ENCODE data around the gene NTNG1.

NTNG1 gene

DNA sequence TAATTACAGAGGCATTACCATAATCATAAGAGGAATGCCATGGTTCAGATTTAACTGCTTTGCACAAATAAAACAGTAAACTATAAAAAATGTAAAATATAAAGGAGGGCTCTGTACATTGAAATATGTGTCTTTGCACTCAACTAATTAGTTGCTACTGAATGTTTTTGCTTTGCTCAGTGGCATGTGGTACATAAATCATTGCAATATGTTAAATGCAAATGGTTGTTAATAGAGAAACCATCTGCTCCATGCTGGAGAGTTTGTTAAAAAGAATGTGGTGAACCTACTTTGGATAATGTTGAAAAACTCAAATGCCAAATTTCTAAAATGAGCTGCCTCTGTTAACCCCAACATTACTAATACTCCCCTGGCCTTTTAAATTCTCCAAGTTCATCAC, 201.5 kb downstream of the NTNG1 start:
- no peak for DNase-seq (ENCODE audit: low read depth)

DNA sequence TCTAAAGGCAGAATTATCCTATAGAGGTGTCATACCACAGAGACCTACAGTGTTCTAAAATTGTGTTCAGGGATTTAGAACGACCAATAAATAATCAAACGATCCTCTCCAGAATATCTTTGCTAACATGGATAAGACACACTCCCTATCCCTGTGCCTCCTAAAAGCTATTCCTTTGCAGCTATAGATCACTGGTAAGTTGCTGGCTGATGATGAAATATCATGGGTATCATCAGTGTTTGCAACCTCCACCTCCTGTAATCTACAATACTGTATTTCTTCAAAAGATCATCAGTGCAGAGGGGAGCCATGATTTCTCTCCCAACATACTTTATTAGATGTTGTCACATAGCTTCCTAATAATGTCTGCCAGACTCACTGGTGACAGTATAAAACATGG, 201.9 kb downstream of the NTNG1 start:
- no peak for DNase-seq (ENCODE audit: low read depth)

DNA sequence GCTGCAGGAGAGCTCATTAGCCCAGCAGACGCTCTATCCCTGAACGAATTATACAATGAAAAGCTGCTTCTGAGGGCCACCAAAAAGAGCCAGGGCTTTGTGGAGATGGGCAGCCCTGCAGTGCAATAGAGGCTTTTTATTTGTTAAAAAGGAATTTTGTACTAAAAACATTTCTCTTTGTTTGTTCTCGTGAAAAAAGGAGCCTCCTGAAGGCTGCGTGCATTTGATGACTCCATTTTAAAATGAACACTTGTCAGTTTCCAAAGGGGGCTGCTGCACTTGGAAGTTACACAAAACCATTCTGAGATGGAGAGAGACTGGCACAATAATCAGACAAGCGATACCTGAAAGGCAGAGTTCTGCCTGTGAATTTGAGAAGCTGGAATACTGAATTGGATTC, 202.8 kb downstream of the NTNG1 start:
- no peak for DNase-seq (ENCODE audit: low read depth)

DNA sequence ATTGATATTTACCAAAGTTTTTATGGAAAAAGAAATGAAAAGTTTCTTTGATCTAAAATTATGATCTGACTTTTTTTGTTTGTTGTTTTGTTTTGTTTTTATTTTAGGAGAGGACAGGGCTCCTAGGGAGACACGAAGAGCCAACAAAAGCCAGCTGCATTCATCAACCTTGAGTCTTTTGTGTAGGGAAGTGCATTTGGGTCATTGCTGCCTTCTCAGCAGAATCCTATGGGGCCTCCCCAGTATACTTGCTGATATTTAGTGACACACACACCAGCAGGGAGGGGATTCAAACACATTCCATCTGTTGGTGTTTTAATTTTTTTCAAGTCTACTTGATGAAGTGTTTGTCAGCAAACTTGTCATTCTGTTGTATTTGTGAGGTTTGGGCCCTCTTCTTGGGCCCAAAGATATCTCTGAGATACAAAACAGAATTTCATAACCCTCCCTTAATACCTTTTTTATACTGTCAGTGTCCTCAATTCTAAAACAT, 203.5 kb downstream of the NTNG1 start:
- no peak for DNase-seq (ENCODE audit: low read depth)

DNA sequence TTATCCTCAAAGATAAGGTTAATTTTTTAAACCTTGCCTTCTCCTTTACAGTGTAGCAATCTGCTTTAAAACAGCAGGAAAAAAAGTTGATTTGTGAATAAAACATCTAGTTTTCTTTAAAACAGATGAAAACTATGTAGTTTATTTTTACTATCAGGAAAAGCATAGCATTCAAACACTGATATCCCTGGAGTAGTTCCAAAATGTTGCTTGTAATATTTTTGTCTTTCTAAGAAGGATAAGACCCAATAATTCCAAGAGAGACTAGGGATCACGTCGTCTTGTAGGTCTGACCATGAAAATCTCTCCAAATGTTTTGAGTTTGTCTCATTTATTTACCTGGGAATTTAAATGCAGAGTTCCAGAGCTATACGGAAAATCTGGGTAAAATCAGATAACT, 204.0 kb downstream of the NTNG1 start:
- DNase-seq (ENCODE audit: low read depth), result no peak

DNA sequence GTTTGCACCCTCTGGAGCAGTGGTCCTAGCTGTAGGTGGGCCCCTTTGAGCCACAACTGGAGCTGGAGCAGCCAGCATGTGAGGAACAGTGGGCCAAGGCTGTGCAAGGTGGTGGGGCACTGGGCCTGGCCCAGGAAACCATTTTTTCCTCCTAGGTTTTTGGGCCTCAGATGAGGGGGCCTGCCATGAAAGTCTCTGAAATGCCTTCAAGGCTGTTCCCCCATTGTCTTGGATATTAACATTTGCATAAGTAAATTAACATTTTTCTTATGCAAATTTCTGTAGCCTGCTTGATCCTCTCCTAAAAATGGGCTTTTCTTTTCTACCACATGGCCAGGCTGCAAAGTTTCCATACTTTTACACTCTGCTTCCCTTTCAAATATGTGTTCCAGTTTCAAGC, 212.0 kb downstream of the NTNG1 start:
- DNase-seq (ENCODE audit: low read depth), result no peak

DNA sequence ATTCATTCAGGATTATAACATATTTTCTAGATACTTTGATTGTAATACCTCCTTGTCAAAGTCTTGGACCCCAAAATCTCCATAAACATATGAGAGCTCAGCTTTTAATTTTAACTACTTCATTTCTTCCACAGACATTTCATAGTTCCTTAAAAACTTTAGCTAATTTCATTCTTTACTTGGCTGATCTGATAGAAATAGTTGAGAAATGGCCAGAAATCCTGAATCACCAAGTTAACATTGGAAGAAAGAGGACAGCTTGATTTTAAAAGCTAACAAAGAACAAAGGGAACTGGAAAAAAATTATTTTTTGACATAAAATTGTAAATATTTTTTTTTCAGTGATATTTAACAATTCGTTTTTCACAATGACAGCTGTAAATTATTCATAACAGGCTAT, 216.5 kb downstream of the NTNG1 start:
- no peak for DNase-seq (ENCODE audit: low read depth)

DNA sequence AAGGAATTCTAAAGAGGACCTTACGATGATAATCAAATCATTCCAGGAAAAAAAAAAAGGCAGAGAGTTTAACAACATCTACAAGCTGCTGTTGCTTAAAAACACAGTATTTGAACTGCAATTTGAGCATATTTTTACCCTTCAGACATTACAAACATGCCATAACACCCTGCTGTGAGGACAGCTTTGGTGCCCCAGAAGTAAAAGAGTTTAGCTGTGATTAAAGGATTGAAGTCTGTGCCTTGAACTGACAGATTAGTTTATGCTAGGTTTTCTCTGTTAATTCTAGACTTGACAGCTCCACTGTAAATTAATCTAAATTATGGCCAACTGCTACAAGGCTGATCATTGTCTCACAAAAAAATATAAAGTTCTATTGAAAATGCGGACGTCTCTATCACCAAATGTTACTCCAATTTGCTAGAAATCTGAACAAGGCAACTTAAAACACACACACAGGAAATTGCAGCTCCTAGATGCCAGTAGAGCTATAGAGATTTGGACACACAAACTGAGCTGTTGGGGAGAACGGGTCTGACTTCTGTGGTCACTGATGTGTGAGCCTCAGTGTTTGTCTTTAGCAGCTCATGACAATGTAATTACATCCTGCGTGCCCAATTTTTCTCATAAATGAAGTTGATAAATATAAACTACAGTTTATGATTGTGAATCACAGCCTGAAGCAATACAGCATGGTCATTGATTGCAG, 217.9 kb downstream of the NTNG1 start:
- DNase-seq (ENCODE audit: low read depth), result no peak

DNA sequence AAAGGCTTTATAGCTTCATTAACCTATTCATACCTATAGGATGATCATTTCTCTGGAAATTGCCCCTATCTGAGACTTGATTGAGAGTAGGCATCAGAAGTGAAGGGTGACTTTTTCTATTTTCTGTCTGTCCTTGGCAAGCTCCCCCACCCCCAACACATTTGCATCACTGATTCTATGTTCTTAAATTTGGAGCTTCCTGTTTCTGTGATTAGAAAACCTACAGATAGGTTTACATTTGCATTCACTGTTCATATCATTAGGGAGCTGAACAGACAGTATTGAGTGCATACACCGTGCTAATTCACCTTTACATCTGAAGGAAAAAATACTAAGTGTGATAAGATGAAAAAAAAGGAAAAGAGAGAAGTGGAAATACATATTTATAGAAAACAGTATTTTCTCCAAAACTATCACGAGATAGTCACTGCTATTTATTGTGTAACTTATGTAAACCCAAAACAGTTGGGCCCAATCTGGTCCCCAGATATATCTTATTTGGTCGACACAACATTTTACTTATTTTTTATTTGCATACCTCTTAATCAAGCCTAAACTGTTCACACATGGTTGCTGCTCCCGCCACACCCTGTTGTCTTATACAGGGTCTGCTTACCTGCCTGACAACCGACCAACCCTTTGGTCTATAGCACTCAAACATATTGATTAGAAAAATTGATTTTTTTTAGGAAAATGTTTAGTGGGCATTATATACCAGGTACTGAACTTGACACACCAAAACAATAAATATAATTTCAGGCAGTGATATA, 218.8 kb downstream of the NTNG1 start:
- DNase-seq (ENCODE audit: low read depth), result no peak

DNA sequence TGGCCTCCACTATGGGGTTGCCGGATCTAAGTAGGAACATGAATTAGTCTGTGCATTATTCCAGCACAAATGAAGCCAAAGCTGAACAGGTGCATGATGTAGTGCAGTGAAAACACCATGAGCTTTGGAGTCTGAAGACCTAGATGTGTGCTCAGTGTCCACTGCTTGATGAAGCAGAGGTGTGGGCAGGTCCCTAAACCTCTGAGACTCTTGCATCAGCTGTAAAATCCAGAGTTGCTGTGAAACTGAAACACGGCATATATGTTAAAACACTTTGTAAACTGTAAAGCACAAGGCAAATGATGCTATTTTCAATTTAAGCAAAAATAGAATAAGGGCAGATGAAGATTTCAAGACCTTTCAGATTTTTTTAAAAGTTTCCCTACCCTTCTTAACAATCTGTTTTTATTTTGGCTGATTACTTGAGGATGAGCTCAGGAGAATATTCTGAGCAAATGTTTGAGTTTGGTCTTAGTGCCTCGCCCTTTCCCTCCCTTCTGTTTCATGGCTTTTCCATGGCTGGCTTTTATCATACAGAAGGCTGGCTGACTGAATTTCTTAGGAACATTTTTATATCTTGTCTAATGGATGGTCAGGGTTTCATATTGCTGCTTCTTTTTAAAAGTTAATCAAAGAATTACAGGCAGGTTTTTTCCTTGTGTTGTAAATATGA, 221.8 kb downstream of the NTNG1 start:
- DNase-seq (ENCODE audit: low read depth), result no peak

DNA sequence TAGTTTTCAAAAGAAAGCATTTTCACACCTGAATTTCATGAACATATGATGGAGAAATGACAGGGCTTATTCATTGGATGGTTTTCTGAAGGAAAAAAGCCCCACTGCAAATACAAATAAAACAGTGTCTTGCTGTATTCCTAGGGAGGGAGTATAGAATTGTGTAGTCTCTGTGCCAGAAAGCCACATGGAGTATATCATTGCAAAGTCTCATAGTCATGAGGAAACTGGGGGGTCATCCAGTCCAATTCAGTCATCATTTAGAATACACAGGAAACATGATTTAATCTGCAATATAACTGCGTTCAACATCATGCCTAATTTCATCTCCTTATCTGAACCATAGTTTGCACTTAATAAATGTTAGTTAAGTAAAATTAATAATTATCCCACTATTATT, 222.3 kb downstream of the NTNG1 start:
- no peak for DNase-seq (ENCODE audit: low read depth)

DNA sequence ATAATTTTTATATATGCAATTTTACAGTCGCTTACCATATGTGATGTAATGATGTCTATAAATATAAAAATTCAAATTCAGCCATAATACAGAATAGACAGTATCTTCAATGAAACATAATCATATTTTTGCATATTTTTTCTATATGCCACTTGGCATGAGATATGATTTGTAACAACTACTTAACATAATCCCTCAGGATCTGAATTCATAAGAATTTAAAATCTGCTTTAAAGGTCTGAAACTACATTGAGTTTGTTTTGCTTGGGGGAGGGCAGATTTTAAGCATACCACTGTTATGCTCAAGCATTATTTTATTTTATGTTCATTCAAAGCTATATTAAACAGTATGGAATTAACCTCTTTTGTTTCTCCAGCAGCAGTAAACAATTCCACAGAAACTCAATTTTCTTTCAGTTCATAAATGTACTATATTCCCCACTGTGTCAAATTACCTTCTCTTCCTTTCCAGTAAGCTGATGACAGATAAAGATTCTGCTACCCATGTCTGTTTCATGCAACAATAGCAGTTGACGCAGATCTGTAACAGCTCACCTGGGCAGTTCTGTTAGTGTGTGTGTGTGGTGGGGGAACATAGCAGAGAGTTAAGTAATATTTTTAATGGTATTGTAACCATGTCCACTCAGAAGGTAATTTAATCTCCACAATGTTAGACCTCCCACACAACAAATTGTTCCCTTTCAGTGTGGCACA, 224.8 kb downstream of the NTNG1 start:
- no peak for DNase-seq (ENCODE audit: low read depth)

DNA sequence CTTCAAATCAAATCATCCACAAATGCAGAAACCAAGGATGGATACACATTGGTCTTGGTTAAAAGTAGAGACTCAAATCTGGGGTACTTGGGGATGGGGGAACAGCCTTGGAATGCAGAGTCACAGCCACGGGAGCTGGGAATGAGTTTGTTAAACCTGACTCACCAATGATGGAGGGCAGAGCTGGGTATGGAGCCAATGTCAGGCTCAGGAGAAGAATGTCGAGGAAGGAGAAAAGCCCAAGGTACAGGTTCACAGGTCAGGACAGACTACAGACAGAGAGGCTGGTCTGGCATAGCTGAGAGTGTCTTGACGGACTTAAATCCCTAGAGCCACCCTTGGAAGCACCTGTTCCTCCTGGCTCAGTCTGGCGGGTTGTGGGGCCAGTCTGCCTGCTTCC, 237.6 kb downstream of the NTNG1 start:
- no peak for DNase-seq (ENCODE audit: low read depth)

DNA sequence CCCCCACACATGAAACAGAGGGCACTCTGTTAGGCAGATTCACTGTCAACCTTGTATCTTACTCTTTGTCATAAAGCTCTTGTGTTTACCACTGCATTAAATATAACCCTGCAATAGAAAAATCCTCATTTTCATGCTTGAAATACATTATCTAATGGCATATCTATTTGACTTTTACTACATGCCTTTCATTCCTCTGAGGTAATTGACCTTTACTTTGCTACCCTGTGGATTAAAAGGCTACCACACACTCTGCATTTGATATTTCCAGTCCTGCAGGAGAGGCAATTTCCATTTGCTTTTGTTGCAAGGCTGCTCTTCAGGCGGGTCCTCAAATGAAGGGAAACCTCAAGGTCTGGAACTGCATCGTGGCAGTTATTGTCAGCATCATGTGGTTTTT, 238.0 kb downstream of the NTNG1 start:
- no peak for DNase-seq (ENCODE audit: low read depth)

DNA sequence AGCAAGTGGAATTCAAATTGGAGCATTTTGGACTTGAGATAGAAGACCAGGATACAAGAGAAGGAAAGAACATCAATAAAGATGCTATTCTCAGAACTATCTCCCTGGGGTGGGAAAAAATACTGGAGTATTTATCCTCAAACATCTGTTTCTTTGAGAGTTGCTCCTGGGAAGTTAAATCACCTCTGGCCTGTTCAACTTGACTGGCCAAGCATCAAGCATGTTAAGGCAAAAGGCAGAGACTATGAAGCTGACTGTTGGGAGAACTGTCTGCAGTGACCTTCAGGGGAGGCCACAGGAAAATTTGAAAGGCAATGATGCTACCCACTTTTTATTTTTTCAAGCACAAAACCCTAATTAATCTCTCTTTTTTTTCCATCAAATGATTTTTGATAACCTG, 239.0 kb downstream of the NTNG1 start:
- DNase-seq (ENCODE audit: low read depth), result no peak

DNA sequence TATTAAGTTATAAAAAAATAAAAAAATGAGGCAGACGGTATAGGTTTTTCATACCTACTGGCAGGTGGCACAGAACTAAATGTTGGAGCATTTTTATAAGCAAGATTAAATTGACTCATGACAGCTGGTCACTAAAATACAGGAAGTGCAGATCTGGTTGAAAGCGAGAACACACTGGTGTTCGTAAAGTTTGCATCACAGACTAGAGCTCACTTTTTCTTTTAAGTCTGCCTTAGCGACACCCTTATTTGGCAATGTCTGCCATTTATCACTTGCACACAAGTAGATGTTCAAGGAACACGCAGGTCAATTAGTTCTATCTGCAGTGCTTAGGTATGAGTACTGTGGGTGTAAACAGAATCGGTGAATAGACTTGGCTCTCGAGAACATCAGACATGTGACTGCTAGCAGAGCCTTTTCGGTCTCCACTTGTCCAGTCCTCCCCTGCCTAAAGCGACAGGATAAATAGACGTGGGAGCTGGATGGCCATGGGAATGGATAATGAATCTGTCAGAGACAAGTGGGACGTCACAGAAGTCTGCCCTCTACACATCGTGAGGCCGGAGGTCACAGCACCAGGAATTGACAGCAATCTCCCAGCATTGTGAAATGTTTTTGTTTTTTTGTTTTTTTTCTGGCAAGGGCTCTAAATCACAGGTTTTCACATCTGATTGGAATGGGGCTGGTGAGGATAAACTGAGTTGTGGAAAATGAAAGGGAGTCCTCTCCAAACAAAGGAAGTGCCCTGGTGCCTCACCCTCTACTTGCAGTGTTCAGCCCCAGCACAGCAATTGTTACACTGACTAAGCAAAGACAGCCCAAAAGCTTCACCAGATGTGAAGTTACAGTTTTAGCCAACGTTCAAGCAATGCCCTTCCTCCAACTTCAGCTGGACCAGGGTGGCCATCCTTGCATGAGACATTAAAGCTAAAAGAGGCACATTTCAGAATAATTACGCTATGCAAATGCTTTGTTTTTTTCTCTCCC, 248.9 kb downstream of the NTNG1 start:
- no peak for DNase-seq (ENCODE audit: low read depth)

DNA sequence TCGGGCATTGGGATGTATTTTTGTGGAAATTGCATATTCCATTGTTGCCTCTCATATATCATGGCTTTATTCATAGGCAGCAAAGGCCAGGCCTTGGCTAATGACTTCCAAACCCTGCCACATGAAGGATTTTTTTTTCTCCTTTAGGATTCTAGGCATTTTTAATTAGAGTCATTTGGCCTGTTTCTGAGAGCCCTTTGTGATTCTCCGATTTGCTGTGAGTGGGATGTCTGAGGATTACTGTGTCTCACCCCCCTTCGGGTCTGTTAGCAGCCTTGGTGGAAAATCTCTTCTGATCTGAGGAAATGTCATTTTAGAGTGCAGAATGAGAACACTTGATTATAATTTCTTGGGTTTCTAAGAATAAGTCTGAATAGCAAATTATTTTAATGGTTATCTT, 253.5 kb downstream of the NTNG1 start:
- no peak for DNase-seq (ENCODE audit: low read depth)

DNA sequence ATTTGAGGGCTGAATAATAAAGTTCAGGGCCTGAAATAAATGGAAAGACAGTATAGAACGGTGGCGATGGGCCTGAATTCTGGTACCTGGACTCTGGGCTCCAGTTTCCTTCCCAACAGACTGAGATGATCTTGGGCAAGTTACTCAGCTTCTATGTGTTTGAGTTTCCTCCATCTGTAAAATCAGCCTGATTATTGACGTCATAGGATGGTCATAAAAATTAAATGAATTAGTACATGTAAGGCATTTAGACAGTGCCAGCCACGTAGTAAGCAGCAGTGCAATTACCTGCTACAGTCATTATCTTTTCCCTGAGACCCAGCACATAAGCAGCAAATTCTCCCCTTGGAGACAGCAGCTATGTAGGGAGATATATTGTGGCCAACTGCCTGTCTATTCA, 260.9 kb downstream of the NTNG1 start:
- DNase-seq (ENCODE audit: low read depth), result no peak

DNA sequence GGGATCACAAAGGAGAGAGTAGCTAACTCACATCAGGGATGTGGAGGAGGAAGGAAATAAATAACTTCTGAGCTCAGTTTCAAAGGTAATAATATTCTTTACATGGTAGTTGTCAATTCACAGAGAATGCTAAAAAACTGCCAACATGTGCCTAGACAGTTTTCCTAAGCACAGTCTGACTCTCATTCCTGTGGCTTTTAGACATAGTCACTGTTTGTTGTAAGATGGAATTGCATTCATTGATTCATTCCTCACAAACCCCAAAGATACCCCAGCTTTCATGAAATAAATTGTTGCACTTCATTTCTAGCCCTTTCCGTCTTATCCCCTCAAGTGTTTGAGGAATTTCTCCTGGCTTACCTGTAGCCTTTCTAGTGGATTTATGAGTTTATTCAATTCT, 263.9 kb downstream of the NTNG1 start:
- DNase-seq (ENCODE audit: low read depth), result no peak

DNA sequence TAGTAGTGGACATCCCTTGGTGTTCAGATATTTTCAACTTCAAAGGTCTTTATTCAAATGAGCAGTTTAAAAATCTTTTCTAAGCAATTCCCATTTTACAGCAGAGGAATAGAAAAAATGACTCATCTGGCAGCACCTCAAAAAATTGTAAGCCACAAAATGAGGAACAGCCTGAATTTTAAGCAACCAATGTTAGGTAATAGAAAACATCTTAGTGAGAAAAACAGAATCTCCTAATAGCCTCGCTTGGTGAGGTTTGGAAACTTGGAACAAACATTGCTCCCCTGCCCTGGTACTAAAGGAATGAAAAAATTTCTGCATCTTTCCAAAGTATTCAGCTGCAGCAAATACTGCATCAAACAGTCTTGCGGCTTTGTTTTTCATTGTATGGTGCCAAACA, 264.4 kb downstream of the NTNG1 start:
- DNase-seq (ENCODE audit: low read depth), result no peak

DNA sequence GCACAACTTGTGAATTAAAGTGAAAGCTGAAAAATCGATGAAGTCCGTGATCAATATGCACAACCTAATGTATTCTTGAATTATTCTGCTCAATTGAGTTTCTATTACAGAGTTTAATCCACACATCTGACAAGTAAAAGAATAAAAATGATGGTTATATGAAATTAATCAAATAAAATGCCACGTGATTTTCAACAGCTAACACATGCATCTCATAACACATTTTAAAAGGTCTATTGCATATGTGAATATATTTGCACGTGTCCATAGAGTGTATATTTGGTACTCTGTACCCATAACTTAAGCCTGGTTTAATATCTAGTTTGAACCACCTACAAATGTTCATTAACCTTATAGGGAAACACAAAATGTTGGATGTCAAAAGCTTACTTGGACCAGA, 266.2 kb downstream of the NTNG1 start:
- no peak for DNase-seq (ENCODE audit: low read depth)
